Astrocyte (in vitro differentiated cells and primary cell): ENCODE measurements around the gene ALDH1A2. TPM values are rescaled to one million over a fixed set of nuclear protein-coding genes. Genes with fewer than 3 reads are reported as not detected.

Experiments used
- DNase-seq: peaks from one replicate; pipeline ENCODE4 v3.0.0-alpha.2; 2010; ENCODE audit warnings: low read depth
- FAIRE-seq: peaks from 2 replicates; lab custom pipeline; 2011; peaks lifted over from hg19 to GRCh38; lab: Jason Lieb, UNC
- H2AFZ ChIP-seq: 2 replicates; pipeline ENCODE4 v1.6.0; 2012; ENCODE audit warnings: low read depth, low read length, inconsistent platforms
- H3K27ac ChIP-seq: 2 replicates; pipeline ENCODE4 v1.5.1; 2011; ENCODE audit warnings: low read depth, low read length, inconsistent platforms
- H3K27me3 ChIP-seq: 2 replicates; pipeline ENCODE4 v1.6.0; 2011; ENCODE audit warnings: low read length, inconsistent platforms; ENCODE audit not compliant: insufficient read depth
- H3K36me3 ChIP-seq: 2 replicates; pipeline ENCODE4 v1.5.1; 2011; ENCODE audit warnings: low read length, inconsistent platforms; ENCODE audit not compliant: insufficient read depth
- H3K4me1 ChIP-seq: 2 replicates; pipeline ENCODE4 v1.5.1; 2011; ENCODE audit warnings: low read length, inconsistent platforms; ENCODE audit not compliant: insufficient read depth
- H3K4me2 ChIP-seq: 2 replicates; pipeline ENCODE4 v1.6.0; 2012; ENCODE audit warnings: low read length, inconsistent platforms
- H3K4me3 ChIP-seq: 2 replicates; pipeline ENCODE4 v1.5.1; 2011; ENCODE audit warnings: low read depth, mild to moderate bottlenecking, low read length, inconsistent platforms; ENCODE audit not compliant: insufficient read depth
- H3K79me2 ChIP-seq: 2 replicates; pipeline ENCODE4 v1.6.0; 2012; ENCODE audit warnings: mild to moderate bottlenecking, low read length, inconsistent platforms; ENCODE audit not compliant: insufficient read depth
- H3K9ac ChIP-seq: 2 replicates; pipeline ENCODE4 v1.6.0; 2012; ENCODE audit warnings: mild to moderate bottlenecking, low read length, inconsistent platforms
- H3K9me3 ChIP-seq: 2 replicates; pipeline ENCODE4 v1.5.1; 2012; ENCODE audit warnings: low read depth, mild to moderate bottlenecking, low read length, inconsistent platforms; ENCODE audit not compliant: insufficient read depth
- H4K20me1 ChIP-seq: 2 replicates; pipeline ENCODE4 v1.6.0; 2012; ENCODE audit warnings: low read length, inconsistent platforms; ENCODE audit not compliant: insufficient read depth
- H3K27ac Mint-ChIP-seq: one replicate; pipeline ENCODE4 v1.8.0; 2021; ENCODE audit warnings: mild to moderate bottlenecking, mixed read lengths; ENCODE audit not compliant: unreplicated experiment
- H3K27me3 Mint-ChIP-seq: one replicate; pipeline ENCODE4 v1.8.0; 2021; ENCODE audit warnings: low read depth, mixed read lengths; ENCODE audit not compliant: unreplicated experiment
- H3K36me3 Mint-ChIP-seq: one replicate; pipeline ENCODE4 v1.8.0; 2021; ENCODE audit warnings: low read depth, mixed read lengths; ENCODE audit not compliant: unreplicated experiment
- H3K4me1 Mint-ChIP-seq: one replicate; pipeline ENCODE4 v1.8.0; 2021; ENCODE audit warnings: low read depth, mixed read lengths; ENCODE audit not compliant: unreplicated experiment
- H3K4me3 Mint-ChIP-seq: one replicate; pipeline ENCODE4 v1.8.0; 2021; ENCODE audit warnings: mild to moderate bottlenecking, moderate library complexity, mixed read lengths; ENCODE audit not compliant: unreplicated experiment
- H3K9me3 Mint-ChIP-seq: one replicate; pipeline ENCODE4 v1.8.0; 2021; ENCODE audit warnings: mild to moderate bottlenecking, mixed read lengths; ENCODE audit not compliant: unreplicated experiment
- CTCF ChIP-seq: IDR thresholded peaks from 2 replicates; pipeline ENCODE4 v1.5.1; 2011; ENCODE audit warnings: low read depth, mild to moderate bottlenecking, inconsistent platforms, low read length, moderate library complexity; ENCODE audit not compliant: insufficient read depth
- EZH2 ChIP-seq: IDR thresholded peaks from 2 replicates; pipeline ENCODE4 v1.6.1; 2012; ENCODE audit warnings: mild to moderate bottlenecking, low read length, inconsistent platforms; ENCODE audit not compliant: insufficient read depth
- total RNA-seq: library from RNA; stranded (reverse); gene quantifications from 2 replicates; pipeline ENCODE4 v1.2.1, GENCODE V29; 2021

The ALDH1A2 gene
- total RNA-seq, 1 donor from 2014 or later: 0.98 TPM

GRCh38 chr15:58052334-58052733, 13.2 kb downstream of the ALDH1A2 start:
- H3K27me3 Mint-ChIP-seq: peaks cover 3% of the 10 kb centered on the region
- Histone ChIP-seq H3K4me3 (no peak overlapping the region), H3K36me3 (no peaks in the 10 kb centered on the region), H3K27me3 (peaks cover 15% of the 10 kb centered on the region), H3K9me3 (no peaks in the 10 kb centered on the region), H3K4me1 (no peaks in the 10 kb centered on the region), H3K4me2 (no peak overlapping the region), H3K79me2 (no peaks in the 10 kb centered on the region), H3K27ac (no peak overlapping the region), H3K9ac (no peak overlapping the region), H4K20me1 (no peaks in the 10 kb centered on the region), H2AFZ (no peak overlapping the region)
- H3K9me3 Mint-ChIP-seq: no peaks in the 10 kb centered on the region
- no peaks in the 10 kb centered on the region for H3K4me1 Mint-ChIP-seq
- H3K27ac Mint-ChIP-seq: no peak overlapping the region
- TF ChIP-seq CTCF (no peak), EZH2 (no peak)
- no peaks in the 10 kb centered on the region for H3K36me3 Mint-ChIP-seq
- no peak for DNase-seq
- FAIRE-seq: no peak
- H3K4me3 Mint-ChIP-seq: no peak overlapping the region

GRCh38 chr15:58049520-58050227, 15.8 kb downstream of the ALDH1A2 start:
- Histone ChIP-seq H2AFZ (no peak overlapping the region), H3K4me1 (no peaks in the 10 kb centered on the region), H3K4me3 (no peak overlapping the region), H3K9me3 (no peaks in the 10 kb centered on the region), H3K27ac (no peak overlapping the region), H3K36me3 (no peaks in the 10 kb centered on the region), H3K79me2 (no peaks in the 10 kb centered on the region), H4K20me1 (no peaks in the 10 kb centered on the region), H3K27me3 (peaks cover 12% of the 10 kb centered on the region), H3K4me2 (no peak overlapping the region), H3K9ac (no peak overlapping the region)
- Mint-ChIP-seq H3K4me1 (no peaks in the 10 kb centered on the region), H3K27ac (no peak overlapping the region), H3K27me3 (peaks cover 3% of the 10 kb centered on the region), H3K4me3 (no peak overlapping the region), H3K9me3 (no peaks in the 10 kb centered on the region), H3K36me3 (no peaks in the 10 kb centered on the region)
- no peak for FAIRE-seq
- TF ChIP-seq CTCF (no peak), EZH2 (no peak)
- DNase-seq: no peak

- H3K79me2 ChIP-seq: no peaks in the 10 kb centered on the region
- Mint-ChIP-seq H3K36me3 (no peaks in the 10 kb centered on the region), H3K9me3 (no peaks in the 10 kb centered on the region), H3K27ac (no peak overlapping the region), H3K4me3 (no peak overlapping the region), H3K27me3 (peaks cover 2% of the 10 kb centered on the region), H3K4me1 (no peaks in the 10 kb centered on the region)
- no peak overlapping the region for H3K4me3 ChIP-seq
- H3K4me1 ChIP-seq: no peaks in the 10 kb centered on the region
- no peaks in the 10 kb centered on the region for H3K9me3 ChIP-seq
- H3K36me3 ChIP-seq: no peaks in the 10 kb centered on the region
- TF ChIP-seq EZH2: no peak
- DNase-seq: no peak
- H3K4me2 ChIP-seq: no peak overlapping the region
- no peak overlapping the region for H3K9ac ChIP-seq
- H3K27me3 ChIP-seq: peaks cover 10% of the 10 kb centered on the region
- FAIRE-seq: no peak
- H2AFZ ChIP-seq: no peak overlapping the region
- H3K27ac ChIP-seq: no peak overlapping the region
- H4K20me1 ChIP-seq: no peaks in the 10 kb centered on the region
Observed at GRCh38 chr15:58048261-58048660, 17.2 kb downstream of the ALDH1A2 start.
